CD14-positive monocyte (primary cell): ENCODE data around the gene RNF41. TPM values are rescaled to one million over a fixed set of nuclear protein-coding genes. Genes with fewer than 3 reads are reported as not detected.

ENCODE experiments used
- DNase-seq, 3 donors: peaks; one replicate each; pipeline ENCODE4 v3.0.0-alpha.2; 2011 to 2022
- H2AFZ ChIP-seq: 2 replicates; pipeline ENCODE4 v1.6.0; 2012; ENCODE audit warnings: mild to moderate bottlenecking, low read depth, low read length, inconsistent platforms; ENCODE audit not compliant: insufficient read depth, poor library complexity, severe bottlenecking
- H3K27ac ChIP-seq, 2 donors: 1 replicate in 1 of 2; 2 replicates in 1 of 2; pipeline ENCODE4 v1.5.1; 2012 to 2013; ENCODE audit warnings: low read length in 2 of 2, control low read depth in 1 of 2, inconsistent platforms in 1 of 2, low read depth in 1 of 2, mild to moderate bottlenecking in 1 of 2
- H3K27me3 ChIP-seq, 2 donors: one replicate each; pipeline versions ENCODE4 v1.6.0 to v1.6.1; 2011 to 2013; ENCODE audit warnings: low read length in 2 of 2; ENCODE audit not compliant: control insufficient read depth in 2 of 2, insufficient read depth in 2 of 2
- H3K36me3 ChIP-seq, 2 donors: replicated peaks in 1 of 2; 1 replicate in 1 of 2; 2 replicates in 1 of 2; pipeline versions ENCODE4 v1.5.1 to v1.6.1; 2012 to 2013; ENCODE audit warnings: low read length in 2 of 2, control low read depth in 1 of 2, inconsistent platforms in 1 of 2, mild to moderate bottlenecking in 1 of 2; ENCODE audit not compliant: insufficient read depth in 2 of 2, control insufficient read depth in 1 of 2
- H3K4me1 ChIP-seq, 2 donors: 1 replicate in 1 of 2; 2 replicates in 1 of 2; pipeline versions ENCODE4 v1.5.1 to v1.6.1; 2012 to 2013; ENCODE audit warnings: low read length in 2 of 2, control low read depth in 1 of 2, inconsistent platforms in 1 of 2, mild to moderate bottlenecking in 1 of 2, moderate library complexity in 1 of 2; ENCODE audit not compliant: insufficient read depth in 2 of 2, control insufficient read depth in 1 of 2
- H3K4me2 ChIP-seq: replicated peaks from 2 replicates; pipeline ENCODE3; 2012; ENCODE audit warnings: low read length, moderate library complexity, mild to moderate bottlenecking; ENCODE audit not compliant: poor library complexity, severe bottlenecking; ENCODE audit errors: extremely low read depth
- H3K4me3 ChIP-seq, 3 experiments: fragments of 200-600 bp in 1 of 3; sonication (generic) in 1 of 3; replicated peaks in 1 of 3; 1 replicate in 2 of 3; 2 replicates in 1 of 3; pipeline ENCODE4 v1.5.1; 2011 to 2013; ENCODE audit warnings: low read length in 3 of 3, mild to moderate bottlenecking in 3 of 3, control low read depth in 2 of 3, low read depth in 2 of 3, inconsistent platforms in 1 of 3, moderate library complexity in 1 of 3
- H3K79me2 ChIP-seq: 2 replicates; pipeline ENCODE4 v1.6.0; 2012; ENCODE audit warnings: mild to moderate bottlenecking, control low read depth, inconsistent platforms, low read length, moderate library complexity; ENCODE audit not compliant: insufficient read depth
- H3K9ac ChIP-seq: 2 replicates; pipeline ENCODE4 v1.6.0; 2017; ENCODE audit warnings: low read length, mild to moderate bottlenecking; ENCODE audit not compliant: insufficient read depth, poor library complexity, severe bottlenecking
- H3K9me3 ChIP-seq, 2 donors: replicated peaks in 1 of 2; 1 replicate in 1 of 2; 2 replicates in 1 of 2; pipeline versions ENCODE4 v1.5.1 to v1.6.1; 2012 to 2013; ENCODE audit warnings: low read length in 2 of 2, control low read depth in 1 of 2; ENCODE audit not compliant: control insufficient read depth in 1 of 2, insufficient read depth in 1 of 2
- H4K20me1 ChIP-seq: 2 replicates; pipeline ENCODE4 v1.6.0; 2012; ENCODE audit warnings: mild to moderate bottlenecking, low read length, control low read depth, moderate library complexity; ENCODE audit not compliant: insufficient read depth
- H3K27ac Mint-ChIP-seq, 7 donors: one replicate each; pipeline ENCODE4 v1.8.0; 2020; ENCODE audit warnings: mild to moderate bottlenecking in 7 of 7, mixed read lengths in 7 of 7, moderate library complexity in 6 of 7, inconsistent platforms in 2 of 7
- H3K27me3 Mint-ChIP-seq, 3 donors: one replicate each; pipeline ENCODE4 v1.8.0; 2021 to 2022; ENCODE audit warnings: low read depth in 3 of 3, mild to moderate bottlenecking in 3 of 3, mixed read lengths in 3 of 3, moderate library complexity in 3 of 3, inconsistent platforms in 1 of 3
- H3K36me3 Mint-ChIP-seq, 2 donors: one replicate each; pipeline ENCODE4 v1.8.0; 2020; ENCODE audit warnings: mixed read lengths in 2 of 2, inconsistent platforms in 1 of 2, mild to moderate bottlenecking in 1 of 2
- H3K4me1 Mint-ChIP-seq: one replicate; pipeline ENCODE4 v1.8.0; 2020; ENCODE audit warnings: mild to moderate bottlenecking, mixed read lengths
- H3K4me3 Mint-ChIP-seq, 2 donors: one replicate each; pipeline ENCODE4 v1.8.0; 2020; ENCODE audit warnings: mild to moderate bottlenecking in 2 of 2, mixed read lengths in 2 of 2, moderate library complexity in 1 of 2
- H3K9me3 Mint-ChIP-seq, 7 donors: one replicate each; pipeline ENCODE4 v1.8.0; 2020 to 2022; ENCODE audit warnings: mixed read lengths in 7 of 7, mild to moderate bottlenecking in 6 of 7, moderate library complexity in 6 of 7, inconsistent platforms in 2 of 7
- CTCF ChIP-seq: fragments of 200-600 bp; IDR thresholded peaks from one replicate; pipeline ENCODE4 v1.8.0; 2022; ENCODE audit warnings: antibody characterized with exemption, mild to moderate bottlenecking
- WGBS: methylation state at CpG from one replicate; pipeline ENCODE4 v1.1.5; 2013; ENCODE audit warnings: missing lambda C conversion rate; ENCODE audit not compliant: insufficient coverage; 5-methylcytosine and 5-hydroxymethylcytosine counted together
- intact Hi-C, 2 donors: fragments of 100-400 bp; cut with micrococcal nuclease; formaldehyde crosslinking; loops; one replicate each; pipeline versions ENCODE4 v1.15.0 to v1.15.1; 2023
- polyA plus RNA-seq, 3 donors: library from polyadenylated mRNA; depleted of rRNA in 1 of 3; unstranded in 2 of 3; stranded (reverse) in 1 of 3; fragments of 300-500 nt in 2 of 3; fragments of >200 nt in 1 of 3; fragmentation: Illumina TruSeq in 2 of 3; gene quantifications; 1 replicate in 2 of 3; 2 replicates in 1 of 3; pipeline ENCODE4 v1.2.3, GENCODE V29; 2012 to 2021

RNF41 gene
- polyA plus RNA-seq, 3 donors, result 35.8 to 82.0 (median 45.7) TPM

DNA sequence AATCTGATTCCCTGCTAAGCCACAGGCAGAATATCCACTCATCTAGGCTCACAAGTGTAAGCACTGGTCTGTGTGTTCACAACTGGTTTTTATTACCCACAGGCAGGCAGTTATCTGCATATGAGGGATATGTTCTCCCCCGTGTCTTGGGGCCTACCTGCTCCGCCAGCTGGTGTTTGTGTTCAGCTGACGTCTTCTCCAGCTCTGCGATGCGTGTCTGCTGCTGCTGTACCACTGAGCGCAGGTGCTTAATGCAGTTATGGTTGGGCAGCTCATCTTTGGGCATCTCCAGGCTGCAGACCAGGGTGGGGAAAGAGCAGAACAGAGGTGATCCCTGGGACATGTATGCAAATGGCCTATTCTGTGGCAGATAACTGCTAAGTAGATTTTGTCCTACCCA is 13.7 kb downstream of the RNF41 start:
- Histone ChIP-seq H3K36me3 (peaks cover 76 to 92% of the 10 kb centered on the region in 2 donors), H3K4me2 (no peak overlapping the region), H3K27me3 (no peaks in the 10 kb centered on the region), H3K27ac (peak overlapping the region in 1 of 2 donors; percentile 10), H3K4me3 (no peak overlapping the region), H3K9ac (no peak overlapping the region), H3K9me3 (no peaks in the 10 kb centered on the region), H2AFZ (no peak overlapping the region), H3K4me1 (no peaks in the 10 kb centered on the region), H4K20me1 (peaks cover 38% of the 10 kb centered on the region), H3K79me2 (peaks cover 11% of the 10 kb centered on the region)
- DNase-seq, result no peak
- intact Hi-C loops, result loop anchor here in 1 of 2 donors (5.0 kb wide), 1 partner anchor 49 kb away; the partner anchor contains the start of gene ANKRD52
- TF ChIP-seq CTCF, result no peak
- Mint-ChIP-seq H3K27ac (no peak overlapping the region), H3K9me3 (no peaks in the 10 kb centered on the region), H3K27me3 (no peaks in the 10 kb centered on the region), H3K4me1 (peaks cover 2% of the 10 kb centered on the region), H3K4me3 (no peak overlapping the region), H3K36me3 (peaks cover 70 to 89% of the 10 kb centered on the region in 2 donors)
- WGBS, result 90% methylated on average over 6 of the region's 6 CpGs

DNA sequence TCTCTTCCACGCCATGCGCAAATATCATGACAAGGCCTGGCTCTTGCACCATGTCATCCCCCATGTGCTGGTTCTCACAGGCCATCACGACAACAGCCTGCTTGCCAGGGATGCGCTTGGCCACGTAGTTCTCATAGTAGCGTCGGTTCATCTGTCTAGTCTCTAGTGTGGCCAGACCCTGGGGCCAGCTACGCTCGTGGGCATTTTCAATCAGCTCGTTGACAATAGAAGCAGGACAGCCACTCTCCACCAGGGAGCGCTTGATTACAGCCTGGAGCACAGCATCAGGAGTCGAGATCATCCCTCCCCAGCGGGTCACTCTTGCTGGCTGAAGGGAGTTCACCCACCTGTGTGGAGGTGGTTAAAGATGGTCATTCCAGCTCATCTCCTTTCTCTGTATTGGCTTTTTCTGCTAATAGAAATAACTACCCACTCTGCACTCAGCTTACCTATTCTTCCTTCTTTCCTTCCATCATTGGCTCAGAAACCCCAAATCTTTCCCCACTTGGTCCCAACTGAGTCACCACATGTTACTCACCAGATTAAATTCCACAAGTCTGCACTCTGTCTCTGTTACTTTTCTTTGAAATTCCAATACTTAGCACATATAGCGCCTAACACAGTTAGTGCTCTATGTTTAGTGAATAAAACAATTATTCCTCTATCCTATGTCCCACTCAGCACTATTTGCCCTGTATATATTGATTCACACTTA is 15.1 kb downstream of the RNF41 start:
- no peaks in the 10 kb centered on the region for H3K9me3 ChIP-seq
- intact Hi-C loops, result loop anchor here in 1 of 2 donors (5.0 kb wide), 1 partner anchor 51 kb away; the partner anchor contains the start of gene ANKRD52
- H3K4me1 Mint-ChIP-seq, result peaks cover 2% of the 10 kb centered on the region
- H3K9me3 Mint-ChIP-seq, result no peaks in the 10 kb centered on the region
- peaks cover 3% of the 10 kb centered on the region for H3K79me2 ChIP-seq
- no peak overlapping the region for H3K9ac ChIP-seq
- no peak overlapping the region for H3K4me3 ChIP-seq
- WGBS, result 84% methylated on average over 10 of the region's 14 CpGs
- H3K36me3 ChIP-seq, result peaks cover 62 to 78% of the 10 kb centered on the region in 2 donors
- H3K4me1 ChIP-seq, result no peaks in the 10 kb centered on the region
- H3K27me3 Mint-ChIP-seq, result no peaks in the 10 kb centered on the region
- no peak overlapping the region for H3K4me2 ChIP-seq
- peak overlapping the region in 1 of 2 donors; percentile 32 for H3K27ac ChIP-seq
- no peak overlapping the region for H3K4me3 Mint-ChIP-seq
- H3K27ac Mint-ChIP-seq, result peak overlapping the region in 5 of 7 donors; percentile 22 to 61 (median 44)
- DNase-seq, result peak; percentile 35 to 45 (median 42)
- H3K36me3 Mint-ChIP-seq, result peaks cover 57 to 75% of the 10 kb centered on the region in 2 donors
- TF ChIP-seq CTCF, result peak; percentile 52
- no peak overlapping the region for H2AFZ ChIP-seq
- peaks cover 24% of the 10 kb centered on the region for H4K20me1 ChIP-seq
- H3K27me3 ChIP-seq, result no peaks in the 10 kb centered on the region
